Bone marrow (tissue), 2 donors: ENCODE measurements around the gene ZNF592.
"Not testable (repeated sequence)": the region's sequence is repeated elsewhere in the genome, so short reads cannot be mapped to it uniquely, and the experiment has no call there.

Experiments used
- DNase-seq, 2 donors: peaks; one replicate each; lab custom pipeline; 2025; lab: John Stamatoyannopoulos, UW

Gene ZNF592

DNA sequence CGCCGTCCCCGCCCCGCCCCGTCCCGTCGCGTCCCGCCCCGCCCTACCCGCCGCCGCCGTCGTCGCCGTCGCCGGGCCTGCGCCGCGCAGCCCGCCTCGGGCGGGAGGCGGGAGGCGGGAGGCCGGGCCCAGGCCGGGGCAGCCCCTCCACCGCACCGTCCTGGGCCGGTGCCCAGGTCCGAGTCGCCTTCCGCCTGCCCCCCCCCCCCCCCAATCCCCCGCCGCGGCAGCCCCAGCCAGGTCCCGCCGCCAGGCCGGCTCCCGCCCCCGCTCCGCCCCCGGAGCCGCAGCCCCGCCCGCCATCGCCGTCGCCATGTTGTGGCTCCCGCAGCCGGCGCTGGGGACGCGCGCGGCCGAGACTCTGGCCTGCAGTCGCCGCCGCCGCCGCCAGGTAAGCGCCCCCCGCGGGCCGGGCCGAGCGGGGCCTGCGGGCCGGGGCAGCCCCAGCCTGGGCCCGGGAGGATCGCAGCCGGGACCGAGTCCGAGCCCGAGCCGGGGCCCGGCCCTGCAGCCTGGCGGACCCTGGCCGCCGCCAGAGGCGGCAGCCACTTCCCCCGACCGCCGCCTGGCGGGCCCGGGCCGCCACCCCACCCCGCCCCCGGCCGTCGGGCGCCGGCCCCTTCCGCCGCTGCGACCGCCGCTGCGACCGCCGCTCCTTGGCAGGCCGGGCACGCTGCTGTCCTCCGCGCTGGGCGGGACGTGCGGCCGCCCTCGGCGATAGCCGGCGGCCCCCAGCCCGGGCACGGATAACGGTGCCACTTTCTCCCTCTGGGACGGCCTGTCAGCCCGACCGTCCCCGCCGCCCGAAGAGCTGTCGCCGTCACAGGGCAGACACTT, at the start of gene ZNF592:
Gene ZNF592, plus strand, starts transcription at position 319 of the 837 bp plus-strand sequence. CDS start 34,084 bp downstream, outside the sequence.
- DNase-seq: peak; percentile 14 to 83

- no peak for DNase-seq
These were observed 48.7 kb upstream of the ZNF592 start for GRCh38 chr15:84699538-84700191.

DNA sequence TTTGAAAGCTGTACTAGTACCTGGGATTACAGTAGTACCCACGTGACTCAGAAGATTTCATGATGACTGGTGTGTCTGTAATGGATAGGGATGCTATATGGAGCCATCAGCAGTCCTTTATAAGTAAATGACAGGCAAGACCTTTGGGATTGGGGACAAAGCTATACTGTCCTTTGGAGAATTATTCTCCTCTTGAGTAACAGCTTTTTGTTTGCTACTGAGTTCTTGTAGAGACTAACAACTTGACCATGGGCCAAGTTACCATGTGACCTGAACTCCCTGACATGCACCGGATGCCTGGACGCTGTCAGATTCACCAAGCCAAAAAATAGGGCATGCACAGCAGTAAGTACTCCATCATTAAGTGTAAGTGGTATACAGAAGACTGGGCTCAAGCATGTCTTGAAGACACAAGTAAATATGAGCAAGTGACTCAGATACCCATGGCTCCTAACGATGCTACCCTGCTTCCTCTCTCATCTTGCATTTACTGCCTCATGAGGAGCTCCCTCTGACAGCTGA, 45.4 kb upstream of the ZNF592 start:
- DNase-seq: no peak

- no peak for DNase-seq
These were observed 44.6 kb upstream of the ZNF592 start for GRCh38 chr15:84703808-84704207.

- no peak for DNase-seq
These were observed 34.0 kb upstream of the ZNF592 start for GRCh38 chr15:84714372-84714771.

- no peak for DNase-seq
These were observed 33.6 kb upstream of the ZNF592 start for GRCh38 chr15:84714821-84715220.

GRCh38 chr15:84715441-84716035, 32.9 kb upstream of the ZNF592 start:
- DNase-seq: peak in 1 of 2 donors; percentile 52

- DNase-seq: peak; percentile 84 to 95
These were observed 32.2 kb upstream of the ZNF592 start, which contains the start of gene SEC11A for GRCh38 chr15:84716036-84716732. SEC11A (minus strand) TSS chr15:84716139; CDS start chr15:84716075, 64 bp downstream.

DNA sequence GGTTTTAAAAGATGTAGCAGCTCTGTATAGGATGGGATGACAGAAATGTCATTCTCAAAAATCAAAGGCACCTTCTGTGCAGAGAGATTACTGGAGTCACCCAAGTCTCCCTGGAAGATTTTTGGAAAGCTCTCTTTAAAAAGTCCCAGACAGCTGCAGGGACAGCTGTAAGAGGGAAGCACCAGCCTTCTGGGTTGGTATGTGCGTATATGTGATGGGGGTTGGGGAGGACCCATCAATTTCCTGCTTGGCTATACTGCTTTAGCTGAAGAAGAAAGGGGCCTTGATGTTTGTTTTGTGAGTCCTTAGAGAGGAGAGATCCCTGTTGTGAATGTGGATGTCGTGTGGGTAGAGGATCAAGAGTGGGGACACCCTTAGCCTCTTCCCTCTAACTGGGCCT, 27.0 kb upstream of the ZNF592 start:
- no peak for DNase-seq

GRCh38 chr15:84722628-84723027, 25.8 kb upstream of the ZNF592 start:
- no peak for DNase-seq

DNA sequence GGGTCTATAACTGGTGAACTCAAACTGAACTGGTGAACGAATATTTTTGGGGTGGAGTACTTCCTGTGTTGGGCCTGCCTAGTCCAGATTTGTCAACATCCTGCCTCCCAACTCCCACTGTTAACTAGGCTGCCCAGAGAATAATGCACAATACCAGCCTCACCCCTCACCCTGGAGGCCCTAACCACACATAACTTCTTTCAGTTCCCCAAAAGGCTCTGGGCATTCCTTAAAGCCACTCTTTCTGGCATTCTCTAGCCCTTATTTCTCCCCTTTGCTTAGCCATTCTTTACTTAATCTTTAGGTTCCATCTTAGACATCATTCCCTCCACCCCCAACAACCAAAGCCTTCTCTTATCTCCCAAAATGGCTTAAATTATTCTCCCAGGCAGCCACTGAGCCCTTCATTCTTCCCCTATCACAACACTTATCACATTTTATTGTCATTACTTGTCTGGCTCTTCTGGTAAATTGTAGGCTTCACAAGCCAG, 23.3 kb upstream of the ZNF592 start:
- peak; percentile 13 to 15 for DNase-seq

DNA sequence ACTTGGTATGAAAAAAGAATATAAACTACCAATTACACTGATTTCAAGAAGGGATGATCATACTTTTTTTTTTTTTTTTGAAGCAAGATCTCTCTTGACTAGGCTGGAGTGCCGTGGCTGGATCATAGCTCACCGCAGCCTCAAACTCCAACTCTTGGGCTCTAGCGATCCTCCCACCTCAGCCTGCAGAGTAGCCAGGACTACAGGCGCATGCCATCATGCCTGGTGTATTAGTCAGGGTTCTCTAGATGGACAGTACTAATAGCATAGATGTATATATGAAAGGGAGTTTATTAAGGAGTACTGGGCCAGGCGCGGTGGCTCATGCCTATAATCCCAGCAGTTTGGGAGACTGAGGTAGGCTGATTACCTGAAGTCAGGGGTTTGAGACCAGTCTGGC, 21.0 kb upstream of the ZNF592 start:
- no peak for DNase-seq

DNA sequence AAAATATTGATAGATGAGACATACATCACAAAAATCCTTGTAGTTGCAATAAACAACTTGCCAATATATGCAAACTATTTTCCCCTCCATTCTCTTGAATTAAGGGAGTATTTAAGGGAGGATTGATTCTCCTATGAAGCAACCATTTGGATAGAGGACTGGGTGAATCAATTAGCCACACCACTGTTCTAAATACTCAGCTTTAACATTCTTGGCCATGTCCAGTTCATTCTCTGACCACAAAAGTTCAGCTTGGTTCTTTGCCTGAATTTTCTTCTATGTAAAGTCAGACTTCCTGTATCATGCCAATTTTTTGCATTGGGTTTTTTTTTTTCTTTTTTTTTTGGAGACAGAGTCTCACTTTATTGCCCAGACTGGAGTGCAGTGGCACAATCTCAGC, 16.6 kb upstream of the ZNF592 start:
- no peak for DNase-seq

GRCh38 chr15:84734794-84735479, 13.5 kb upstream of the ZNF592 start:
- DNase-seq: peak in 1 of 2 donors; percentile 67

DNA sequence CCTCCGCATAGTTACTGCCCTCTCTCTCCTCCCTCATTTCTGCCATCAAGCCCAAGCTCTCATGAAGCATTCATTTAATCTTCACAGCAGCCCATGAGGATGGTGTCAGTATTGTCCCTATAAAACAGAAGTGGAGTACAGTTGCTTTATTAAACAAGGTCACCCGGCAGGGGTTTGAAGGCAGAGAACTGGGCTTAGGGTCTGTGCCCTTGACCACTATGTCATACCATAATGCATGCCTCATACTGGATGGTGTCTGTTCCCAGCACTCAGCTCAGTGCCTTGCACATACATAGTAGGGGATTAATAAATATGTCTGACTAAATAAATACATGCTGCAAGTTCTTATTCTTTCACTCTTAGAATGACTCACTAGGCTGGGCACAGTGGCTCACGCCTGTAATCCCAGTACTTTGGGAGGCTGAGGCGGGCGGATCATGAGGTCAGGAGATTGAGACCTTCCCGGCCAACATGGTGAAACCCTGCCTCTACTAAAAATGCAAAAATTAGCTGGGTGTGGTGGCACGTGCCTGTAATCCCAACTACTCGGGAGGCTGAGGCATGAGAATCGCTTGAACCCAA, 12.8 kb upstream of the ZNF592 start:
- not testable (repeated sequence) for DNase-seq

- no peak for DNase-seq
These were observed 12.0 kb upstream of the ZNF592 start for GRCh38 chr15:84736375-84736774.

DNA sequence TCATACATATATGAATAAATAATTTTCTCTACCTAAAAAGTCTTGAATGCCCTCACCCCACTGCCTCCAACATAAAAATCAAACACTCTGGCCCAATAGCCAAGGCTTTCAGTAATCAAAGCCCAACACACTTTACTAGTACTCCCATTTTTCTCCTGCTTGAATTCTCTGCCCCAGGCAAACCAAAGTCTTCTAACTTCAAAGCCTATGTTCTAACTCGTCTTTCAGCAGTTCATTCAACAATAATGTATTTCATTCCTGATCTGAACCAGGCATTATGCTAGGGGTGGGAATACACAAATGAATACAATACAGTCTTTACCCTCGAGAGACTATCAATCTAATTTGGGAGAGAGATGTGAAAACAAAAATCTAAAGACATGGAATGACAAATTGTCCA, 11.4 kb upstream of the ZNF592 start:
- DNase-seq: no peak

DNA sequence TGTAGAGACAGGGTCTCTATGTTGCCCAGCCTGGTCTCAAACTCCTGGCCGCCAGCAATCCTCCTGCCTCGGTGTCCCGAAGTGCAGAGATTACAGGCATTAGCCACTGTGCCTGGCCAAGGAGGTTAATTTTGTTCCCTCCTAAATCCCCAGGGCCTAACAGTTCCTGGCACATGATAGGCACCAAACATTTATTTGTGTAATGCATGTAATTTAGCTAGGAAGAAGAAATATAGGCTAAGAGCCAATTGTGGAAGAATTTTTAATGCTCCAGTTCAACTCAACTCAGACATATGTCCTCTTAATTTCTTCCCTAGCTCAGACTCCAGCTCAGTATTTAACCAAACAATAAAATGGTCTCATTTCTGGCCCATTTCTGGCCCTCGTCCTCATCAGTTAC, 7.7 kb upstream of the ZNF592 start:
- DNase-seq: no peak

DNA sequence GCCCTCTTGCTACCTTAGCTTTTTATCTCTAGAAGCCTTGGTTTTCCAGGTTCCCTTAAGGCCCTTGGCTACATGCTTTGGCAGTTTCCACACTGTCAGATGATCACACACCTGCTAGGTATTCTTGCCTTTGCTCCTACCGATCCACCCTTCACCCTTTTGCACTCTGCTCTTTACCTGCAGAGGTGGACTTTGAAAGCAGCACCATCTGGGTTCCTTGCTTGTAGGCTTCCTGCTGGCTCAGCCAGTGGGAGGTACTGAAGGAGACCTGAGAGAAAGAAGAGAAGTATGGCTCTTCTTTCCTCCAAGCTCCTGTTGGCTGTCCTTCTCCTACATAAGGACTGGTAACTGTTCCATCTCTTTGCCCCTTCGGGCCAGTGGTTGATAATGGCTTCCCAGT, 7.3 kb upstream of the ZNF592 start:
- no peak for DNase-seq

DNA sequence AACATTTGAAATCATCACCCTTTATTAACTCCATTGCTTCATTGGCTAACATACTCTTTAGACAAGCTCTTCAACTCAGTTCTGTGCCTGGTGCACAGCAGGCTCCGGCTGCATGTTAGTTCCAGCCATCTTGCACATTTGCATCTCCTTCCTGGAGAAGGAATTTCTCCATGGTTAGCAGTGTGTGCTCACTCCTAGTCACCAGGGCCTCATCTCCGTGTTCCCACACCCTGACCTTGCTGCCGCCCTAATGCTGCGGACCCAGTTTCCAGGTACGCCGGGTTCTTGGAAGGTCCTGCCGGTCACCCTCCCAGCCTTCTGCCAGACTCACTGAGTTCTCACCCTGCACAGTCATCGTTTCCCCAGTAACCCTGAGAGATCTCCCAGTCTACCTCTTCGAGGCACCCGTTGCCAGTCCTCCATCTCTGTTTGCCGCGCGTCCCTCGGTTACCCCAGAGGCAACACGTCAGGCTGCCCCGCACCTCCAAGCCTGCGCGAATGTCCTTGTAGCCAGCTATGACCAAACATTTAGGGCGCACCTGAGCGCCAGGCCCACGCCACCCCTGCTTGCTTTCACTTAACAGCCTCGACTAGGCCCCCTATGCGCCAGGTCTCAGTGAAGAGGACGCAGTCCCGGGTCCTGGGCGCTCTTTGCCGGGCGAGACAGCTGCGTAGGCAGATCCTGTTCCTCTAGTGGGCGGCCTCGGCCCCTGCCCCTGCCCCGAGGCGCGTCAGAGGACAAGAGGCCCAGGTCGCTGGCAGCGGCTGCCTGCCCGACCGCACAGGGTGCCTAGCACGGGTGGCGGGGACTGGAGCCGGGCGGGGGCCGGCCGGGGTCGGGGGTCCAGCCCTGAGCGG, 747 bp upstream of the ZNF592 start:
- peak; percentile 55 to 75 for DNase-seq
